KBM-7 (cell line): Measurements from ENCODE around the gene SPOCK1.

Experiments
- DNase-seq: peaks from one replicate; pipeline ENCODE4 v3.0.0-alpha.2; 2015
- in situ Hi-C: fragments of 300-500 bp; cut with MboI; formaldehyde crosslinking; loops from 2 replicates; pipeline ENCODE4 v1.14.3; 2020; ENCODE audit warnings: low sequenced_read_pairs, low pct_unique_long_range_greater_than_20kb, mixed read lengths

Gene SPOCK1

GRCh38 chr5:137200906-137201700 is 298.0 kb downstream of the SPOCK1 start:
- no peak for DNase-seq
- in situ Hi-C loops = no loop called here

DNA sequence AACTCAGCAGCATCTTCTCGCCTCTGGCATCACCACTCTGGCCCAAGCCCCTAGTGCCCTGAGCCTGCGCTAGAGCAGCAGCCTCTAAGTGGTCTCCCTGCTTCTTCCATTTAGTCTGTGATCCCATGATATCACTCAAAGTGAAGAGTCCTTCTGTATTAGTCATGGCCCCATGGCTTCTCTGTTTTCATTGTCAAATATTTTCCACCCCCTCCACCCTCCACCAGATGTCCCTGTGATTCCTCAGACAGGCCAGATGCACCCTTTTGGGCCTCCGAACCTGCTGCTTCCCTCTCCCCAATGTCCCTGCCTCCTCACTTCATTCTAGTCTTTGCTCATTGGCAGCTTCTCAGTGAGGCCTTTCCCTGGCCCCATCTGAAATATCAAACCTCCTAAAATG is 299.2 kb downstream of the SPOCK1 start:
- in situ Hi-C loops = no loop called here
- DNase-seq = no peak

DNA sequence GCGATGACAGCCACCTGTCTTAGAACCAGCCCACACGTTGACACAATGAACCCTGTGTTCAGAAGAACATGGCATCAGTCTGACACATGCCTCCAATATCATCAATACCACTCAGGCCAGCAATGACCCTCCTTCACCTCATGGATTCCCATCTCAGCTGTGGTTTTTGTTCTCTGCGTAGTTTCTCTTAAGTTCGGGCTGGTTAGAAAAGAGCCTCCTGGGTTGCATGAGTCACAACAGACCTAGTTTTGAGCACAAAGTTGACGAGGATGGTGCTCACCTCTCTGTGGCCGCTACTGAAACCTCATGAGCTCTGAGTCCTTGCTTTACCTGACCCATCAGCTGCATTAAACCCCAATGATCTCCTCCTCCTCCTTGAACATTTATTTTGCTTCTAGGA is 299.9 kb downstream of the SPOCK1 start:
- in situ Hi-C loops = no loop called here
- DNase-seq = no peak

GRCh38 chr5:137195483-137195882 is 303.6 kb downstream of the SPOCK1 start:
- DNase-seq = no peak
- in situ Hi-C loops = no loop called here

GRCh38 chr5:137194300-137194699 is 304.8 kb downstream of the SPOCK1 start:
- DNase-seq = no peak
- in situ Hi-C loops = no loop called here

- in situ Hi-C loops = no loop called here
- DNase-seq = no peak
These were observed 306.8 kb downstream of the SPOCK1 start for GRCh38 chr5:137192293-137192743.

DNA sequence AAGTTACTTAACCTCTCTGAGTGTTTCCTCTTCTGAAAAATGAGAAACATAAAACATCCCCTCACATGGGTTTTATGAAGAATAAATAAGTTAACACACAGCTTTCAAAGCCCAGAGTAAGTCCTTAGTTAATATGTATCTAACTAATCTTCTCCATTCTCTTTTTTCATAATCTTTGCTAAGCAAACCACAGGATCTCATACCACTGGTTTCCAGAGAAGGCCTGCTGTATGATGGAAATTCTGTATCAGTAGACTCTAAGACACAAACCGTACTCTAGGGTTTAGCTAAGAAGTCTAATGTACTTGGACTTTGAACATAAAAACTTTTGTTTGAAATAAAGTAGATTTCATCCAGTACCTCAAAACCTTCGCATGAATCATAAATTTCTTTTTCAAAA is 307.9 kb downstream of the SPOCK1 start:
- in situ Hi-C loops = no loop called here
- DNase-seq = no peak

DNA sequence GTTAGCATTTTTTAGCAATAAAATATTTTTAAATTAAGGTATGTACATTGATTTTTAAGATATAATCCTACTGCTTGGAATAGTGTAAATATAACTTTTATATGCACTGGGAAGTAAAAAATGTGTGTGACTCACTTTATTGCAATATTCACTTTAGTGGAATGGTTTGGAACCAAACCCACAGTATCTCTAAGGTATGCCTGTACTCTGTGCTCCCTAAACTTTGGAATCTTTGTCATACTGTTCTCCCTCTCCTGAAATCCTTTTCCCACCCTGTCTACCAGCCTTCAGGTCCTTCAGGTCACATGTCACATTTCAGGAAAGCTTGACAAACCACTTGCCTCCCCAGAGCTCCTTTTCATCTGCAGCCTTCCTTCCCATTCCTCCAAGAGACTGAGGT is 308.7 kb downstream of the SPOCK1 start:
- in situ Hi-C loops = no loop called here
- DNase-seq = no peak

- DNase-seq = no peak
- in situ Hi-C loops = no loop called here
These were observed 309.1 kb downstream of the SPOCK1 start for GRCh38 chr5:137190031-137190430.

GRCh38 chr5:137188566-137188965 is 310.6 kb downstream of the SPOCK1 start:
- in situ Hi-C loops = no loop called here
- no peak for DNase-seq

GRCh38 chr5:137186759-137187461 is 312.2 kb downstream of the SPOCK1 start:
- DNase-seq = no peak
- in situ Hi-C loops = no loop called here

DNA sequence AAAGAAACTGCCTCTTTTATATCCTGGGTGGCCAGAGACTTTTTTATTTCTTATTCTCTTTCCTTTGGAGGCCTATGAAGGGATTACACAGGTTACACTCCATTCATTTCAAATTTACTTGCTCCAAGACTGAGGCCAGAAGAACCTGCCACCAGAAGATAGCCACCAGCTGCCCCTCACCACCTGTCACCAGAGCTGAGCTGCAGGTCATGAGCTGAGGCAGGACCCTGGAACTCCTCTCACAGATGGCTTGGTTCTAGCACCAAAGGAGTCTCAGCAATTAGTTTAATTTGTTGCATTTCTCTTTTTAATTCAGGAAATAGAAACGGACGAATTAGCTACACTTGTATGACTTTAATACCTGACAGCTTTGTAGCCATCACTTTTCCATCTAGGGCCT is 313.9 kb downstream of the SPOCK1 start:
- no peak for DNase-seq
- in situ Hi-C loops = no loop called here

DNA sequence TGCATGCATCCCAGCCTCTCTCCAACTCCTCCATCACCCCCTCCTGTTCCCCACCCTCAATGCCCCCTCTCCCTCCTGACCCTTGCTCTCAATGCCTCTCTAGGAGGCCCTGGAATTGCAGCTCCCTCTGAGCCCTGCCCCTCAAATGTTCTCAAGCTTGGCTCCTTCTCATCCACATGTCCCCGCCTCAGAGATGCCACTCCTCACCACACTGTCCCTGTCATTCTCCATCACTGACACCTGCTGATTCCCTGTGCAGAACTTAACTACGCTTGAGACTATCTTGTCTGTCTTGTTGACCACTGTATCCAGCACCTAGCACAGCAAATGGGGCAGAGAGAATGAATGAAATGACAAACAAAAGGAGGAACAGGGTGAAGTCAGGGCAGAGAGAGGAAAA is 314.4 kb downstream of the SPOCK1 start:
- in situ Hi-C loops = no loop called here
- DNase-seq = no peak

GRCh38 chr5:137182576-137182975 is 316.6 kb downstream of the SPOCK1 start:
- in situ Hi-C loops = no loop called here

DNA sequence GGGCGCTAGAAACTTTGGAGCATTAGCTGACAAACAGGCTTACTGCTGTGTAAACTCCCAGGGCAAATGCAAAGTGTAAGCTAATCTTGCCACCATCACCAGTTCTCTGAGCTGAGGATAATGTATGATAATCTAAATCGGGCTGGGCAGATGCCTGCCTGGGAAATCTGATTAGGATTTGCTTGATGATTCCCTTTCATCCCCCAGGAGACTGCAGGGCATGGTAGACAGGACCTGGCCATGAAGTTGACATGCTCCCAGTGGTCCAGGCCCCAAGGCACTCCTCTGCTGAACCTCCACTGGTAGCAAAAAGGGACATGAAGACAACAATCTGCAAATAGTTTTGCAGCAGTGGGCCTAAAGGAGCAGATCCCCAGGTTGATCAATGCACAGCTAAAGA is 317.5 kb downstream of the SPOCK1 start:
- no peak for DNase-seq
- in situ Hi-C loops = no loop called here

More at GRCh38 chr5:137182576-137182975, 316.6 kb downstream of the SPOCK1 start:
- no peak for DNase-seq

DNA sequence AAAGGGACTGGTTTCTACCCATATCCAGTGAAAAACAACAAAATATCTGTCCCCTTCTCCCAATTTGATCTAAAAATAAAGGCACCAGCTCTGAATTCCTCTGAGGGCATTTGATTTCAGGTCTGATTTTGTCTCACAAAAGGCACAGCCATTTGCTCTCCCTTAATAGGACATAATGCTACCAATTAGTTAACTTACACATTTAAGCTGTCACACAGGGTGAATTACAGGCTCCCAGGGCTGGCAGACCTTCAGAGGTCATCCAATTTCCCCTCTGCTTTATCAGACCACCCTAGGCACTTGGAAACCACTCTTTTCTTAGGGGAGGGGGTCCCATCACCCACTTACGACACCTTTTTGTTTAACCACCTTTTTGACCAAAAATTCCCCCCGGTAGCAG is 319.9 kb downstream of the SPOCK1 start:
- DNase-seq = no peak
- in situ Hi-C loops = no loop called here

- in situ Hi-C loops = no loop called here
- no peak for DNase-seq
These were observed 322.5 kb downstream of the SPOCK1 start for GRCh38 chr5:137176609-137177008.

DNA sequence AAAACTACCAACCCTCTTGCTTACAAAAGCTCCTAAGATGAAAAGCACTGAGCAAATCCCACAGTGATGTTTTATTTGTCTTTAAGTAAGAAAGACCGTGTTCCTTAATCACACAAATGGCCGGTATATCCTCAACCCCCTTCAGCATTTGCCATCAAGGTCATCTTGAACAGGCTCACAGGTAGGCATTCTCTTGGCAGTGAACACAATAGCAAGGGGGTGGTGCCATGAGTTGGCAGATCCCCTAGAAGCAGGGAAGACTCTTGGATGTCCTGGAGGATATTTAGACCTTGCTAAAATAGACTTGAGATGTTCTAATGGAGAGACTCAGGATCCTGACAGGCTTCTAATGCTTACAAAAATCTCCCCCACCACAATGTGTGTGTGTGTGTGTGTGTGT is 323.0 kb downstream of the SPOCK1 start:
- DNase-seq = no peak
- in situ Hi-C loops = no loop called here

DNA sequence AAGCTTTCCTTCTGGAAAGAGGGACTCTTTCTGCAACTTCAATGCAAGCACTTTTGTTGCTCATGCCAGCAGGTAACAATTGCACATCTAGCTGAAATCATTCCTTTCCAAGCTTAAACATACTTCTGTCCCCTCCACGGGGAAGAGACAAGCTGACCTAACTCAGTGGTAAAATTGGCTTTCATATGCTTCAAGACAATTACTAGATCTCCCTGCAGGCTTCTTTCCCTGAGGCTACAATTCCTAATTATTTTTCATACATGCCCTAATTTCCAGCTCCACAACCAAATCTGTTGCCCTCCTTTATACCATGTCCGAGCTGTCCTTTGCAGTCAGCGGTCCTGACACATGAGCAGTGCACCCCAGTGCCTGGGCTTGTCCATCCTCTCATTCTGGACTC is 324.9 kb downstream of the SPOCK1 start:
- DNase-seq = no peak
- in situ Hi-C loops = no loop called here

DNA sequence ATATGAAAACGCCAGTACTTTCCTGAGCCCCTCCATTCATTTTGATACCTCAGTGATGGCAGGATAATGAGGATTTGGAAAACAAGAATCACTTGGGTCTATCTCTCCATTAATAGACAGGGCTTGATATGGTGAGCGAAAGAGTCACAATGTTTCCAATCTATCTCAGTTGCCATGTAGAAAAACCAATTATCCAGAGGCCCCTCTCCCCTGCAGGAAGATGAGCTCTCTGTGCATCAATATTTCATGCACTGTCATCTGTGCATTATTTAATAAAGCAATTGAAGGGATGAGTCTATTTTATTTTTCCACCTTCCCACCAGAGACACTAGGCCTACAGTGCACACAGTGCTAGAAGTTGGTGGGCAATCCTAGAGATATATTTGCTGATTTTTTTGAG is 326.9 kb downstream of the SPOCK1 start:
- in situ Hi-C loops = no loop called here
- DNase-seq = no peak

- DNase-seq = no peak
- in situ Hi-C loops = no loop called here
These were observed 331.9 kb downstream of the SPOCK1 start for GRCh38 chr5:137167187-137167586.
